ENCODE data around the gene MACROD2.

MACROD2 gene

DNA sequence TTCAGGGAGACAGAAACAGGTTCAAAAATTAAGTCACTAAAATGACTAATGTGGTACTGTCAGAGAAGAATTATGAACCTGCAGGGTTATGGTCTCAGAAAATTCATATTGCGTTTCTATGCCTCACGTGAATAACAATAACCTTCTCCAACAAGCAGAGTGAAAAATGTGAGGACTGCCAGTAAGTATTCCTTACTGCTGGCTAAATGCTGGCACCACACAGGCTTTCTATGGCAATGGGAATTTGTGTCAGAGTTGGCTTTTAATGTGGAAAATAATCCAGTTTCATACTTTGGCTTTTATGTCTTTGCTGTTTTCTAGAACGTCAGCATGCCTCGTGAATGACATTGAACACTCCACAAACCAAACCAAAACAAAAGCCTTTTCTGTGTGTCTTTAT, 1922.0 kb downstream of the MACROD2 start:
- Histone ChIP-seq H3K36me3 (peaks cover 44% of the 10 kb centered on the region), H3K27ac (no peak overlapping the region), H3K9me3 (peaks cover 36% of the 10 kb centered on the region), H4K20me1 (peaks cover 5% of the 10 kb centered on the region; the same call in 1 of the 2 replicates), H3K4me2 (no peak overlapping the region), H3K27me3 (no peaks in the 10 kb centered on the region), H3K4me1 (peaks cover 51% of the 10 kb centered on the region), H3K9ac (no peak overlapping the region), H3K4me3 (no peak overlapping the region)
- no peak for TF ChIP-seq Cebpa-rat (IDR thresholded peaks at IDR 0.05)

DNA sequence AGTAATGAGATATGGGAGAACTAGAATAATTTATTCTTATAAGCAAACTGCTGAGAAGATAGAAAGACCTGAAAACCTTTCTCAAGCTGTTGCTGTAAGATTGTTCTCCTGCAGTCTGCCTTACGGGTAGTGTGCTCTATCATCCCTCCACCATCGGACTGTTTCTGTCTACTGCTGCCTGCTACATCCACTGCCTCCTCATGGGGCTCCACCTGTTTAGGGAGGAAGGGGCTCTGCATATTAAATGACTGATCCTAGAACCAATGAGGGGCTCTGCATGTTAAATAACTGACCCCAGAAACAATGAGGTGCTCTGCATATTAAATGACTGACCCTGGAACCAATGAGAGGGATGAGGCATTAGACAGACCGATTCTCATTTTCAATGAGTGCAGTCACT, 1923.3 kb downstream of the MACROD2 start:
- H3K4me2 ChIP-seq: peak overlapping the region; percentile 83

DNA sequence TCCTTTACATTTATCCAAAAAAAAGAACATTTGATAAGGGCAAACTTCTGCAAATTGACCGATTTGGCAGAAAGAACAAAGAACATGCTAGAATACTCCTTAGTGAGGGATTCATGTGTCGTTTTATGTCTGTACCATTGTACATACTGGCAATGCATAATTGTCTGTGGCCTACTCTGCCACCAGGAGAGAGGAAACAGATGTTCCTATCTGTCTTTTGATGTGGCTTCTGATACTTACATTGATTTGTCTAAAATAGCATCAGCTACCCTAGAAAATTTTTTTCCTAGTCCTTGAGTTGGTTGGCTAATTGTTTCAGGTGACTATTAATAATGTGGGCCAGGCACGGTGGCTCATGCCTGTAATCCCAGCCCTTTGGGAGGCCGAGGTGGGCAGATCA, 1923.8 kb downstream of the MACROD2 start:
- no peak for TF ChIP-seq Cebpa-rat (IDR thresholded peaks at IDR 0.05)
- H3K4me1 ChIP-seq: peaks cover 67% of the 10 kb centered on the region
- H3K4me3 ChIP-seq: peak overlapping the region; percentile 66
- H4K20me1 ChIP-seq: no peaks in the 10 kb centered on the region; the same call in 1 of the 2 replicates
- H3K27ac ChIP-seq: peak overlapping the region; percentile 71
- H3K9me3 ChIP-seq: peaks cover 34% of the 10 kb centered on the region
- no peaks in the 10 kb centered on the region for H3K27me3 ChIP-seq
- H3K36me3 ChIP-seq: peaks cover 37% of the 10 kb centered on the region
- peak overlapping the region; percentile 27; the same call in 1 of the 2 replicates for H3K9ac ChIP-seq
- peak overlapping the region; percentile 83 for H3K4me2 ChIP-seq

More for the DNA sequence above, 1923.3 kb downstream of the MACROD2 start:
- peaks cover 34% of the 10 kb centered on the region for H3K9me3 ChIP-seq
- H3K4me1 ChIP-seq: peaks cover 64% of the 10 kb centered on the region
- peak overlapping the region; percentile 66; the same call in 1 of the 2 replicates for H3K4me3 ChIP-seq
- H3K27me3 ChIP-seq: no peaks in the 10 kb centered on the region
- peak overlapping the region; percentile 27; the same call in 1 of the 2 replicates for H3K9ac ChIP-seq
- TF ChIP-seq Cebpa-rat (IDR thresholded peaks at IDR 0.05): no peak
- no peaks in the 10 kb centered on the region; the same call in 1 of the 2 replicates for H4K20me1 ChIP-seq
- H3K27ac ChIP-seq: peak overlapping the region; percentile 71
- H3K36me3 ChIP-seq: peaks cover 38% of the 10 kb centered on the region

DNA sequence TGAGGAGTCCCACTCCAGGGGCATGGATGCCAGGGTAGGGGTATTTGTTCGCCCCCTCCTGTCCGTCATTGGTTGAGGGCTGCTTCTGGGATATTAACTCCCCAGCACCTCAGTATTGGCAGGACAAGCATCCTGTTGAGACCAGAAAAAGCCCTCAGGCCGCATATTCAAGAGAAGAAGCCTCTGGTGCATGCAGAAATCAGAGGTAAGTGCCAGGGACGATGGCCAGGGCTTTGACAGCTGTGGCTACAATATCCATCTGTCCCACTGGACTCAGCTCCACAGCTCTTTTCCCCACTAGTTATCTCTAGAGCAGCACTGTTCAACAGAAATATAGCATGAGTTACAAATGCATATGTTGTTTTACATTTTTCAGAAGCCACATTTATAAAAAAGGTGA, 1926.6 kb downstream of the MACROD2 start:
- H3K9ac ChIP-seq: peak overlapping the region; percentile 76

DNA sequence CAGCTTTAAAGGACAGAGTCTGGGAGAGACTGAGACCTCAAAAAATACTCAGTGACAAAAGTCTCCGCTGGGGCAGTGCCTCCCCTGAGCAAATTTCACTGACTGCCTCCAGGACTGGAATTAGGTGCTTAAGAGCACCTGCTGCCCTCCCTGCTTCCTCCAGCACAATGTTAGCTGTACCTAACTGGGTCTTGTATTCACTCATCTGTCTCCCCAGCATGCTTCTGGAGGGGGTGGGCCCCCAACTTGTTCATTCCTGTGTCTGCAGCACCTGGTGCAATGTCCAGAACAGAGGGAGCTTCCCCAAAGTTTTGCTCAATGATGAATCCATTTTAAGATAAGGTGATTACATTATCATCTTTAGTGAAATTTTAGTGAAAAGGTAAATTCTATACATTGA, 1927.2 kb downstream of the MACROD2 start:
- peak overlapping the region; percentile 66 for H3K4me3 ChIP-seq
- peak overlapping the region; percentile 76 for H3K9ac ChIP-seq
- 0 out of 2 replicates have a peak, but pooled peaks cover 4% of the 10 kb centered on the region for H3K36me3 ChIP-seq
- H3K27ac ChIP-seq: peak overlapping the region; percentile 71
- H3K27me3 ChIP-seq: no peaks in the 10 kb centered on the region
- peaks cover 63% of the 10 kb centered on the region for H3K4me1 ChIP-seq
- H3K4me2 ChIP-seq: peak overlapping the region; percentile 83
- no peak for TF ChIP-seq Cebpa-rat (IDR thresholded peaks at IDR 0.05)
- no peaks in the 10 kb centered on the region for H4K20me1 ChIP-seq
- peaks cover 24% of the 10 kb centered on the region; the same call in 1 of the 2 replicates for H3K9me3 ChIP-seq

More for the DNA sequence above, 1926.6 kb downstream of the MACROD2 start:
- no peak for TF ChIP-seq Cebpa-rat (IDR thresholded peaks at IDR 0.05)
- Histone ChIP-seq H3K4me3 (peak overlapping the region; percentile 66), H3K4me2 (peak overlapping the region; percentile 83), H4K20me1 (no peaks in the 10 kb centered on the region), H3K9me3 (peaks cover 25% of the 10 kb centered on the region), H3K27ac (peak overlapping the region; percentile 71), H3K4me1 (peaks cover 67% of the 10 kb centered on the region), H3K36me3 (peaks cover 9% of the 10 kb centered on the region; the same call in 1 of the 2 replicates), H3K27me3 (no peaks in the 10 kb centered on the region)

DNA sequence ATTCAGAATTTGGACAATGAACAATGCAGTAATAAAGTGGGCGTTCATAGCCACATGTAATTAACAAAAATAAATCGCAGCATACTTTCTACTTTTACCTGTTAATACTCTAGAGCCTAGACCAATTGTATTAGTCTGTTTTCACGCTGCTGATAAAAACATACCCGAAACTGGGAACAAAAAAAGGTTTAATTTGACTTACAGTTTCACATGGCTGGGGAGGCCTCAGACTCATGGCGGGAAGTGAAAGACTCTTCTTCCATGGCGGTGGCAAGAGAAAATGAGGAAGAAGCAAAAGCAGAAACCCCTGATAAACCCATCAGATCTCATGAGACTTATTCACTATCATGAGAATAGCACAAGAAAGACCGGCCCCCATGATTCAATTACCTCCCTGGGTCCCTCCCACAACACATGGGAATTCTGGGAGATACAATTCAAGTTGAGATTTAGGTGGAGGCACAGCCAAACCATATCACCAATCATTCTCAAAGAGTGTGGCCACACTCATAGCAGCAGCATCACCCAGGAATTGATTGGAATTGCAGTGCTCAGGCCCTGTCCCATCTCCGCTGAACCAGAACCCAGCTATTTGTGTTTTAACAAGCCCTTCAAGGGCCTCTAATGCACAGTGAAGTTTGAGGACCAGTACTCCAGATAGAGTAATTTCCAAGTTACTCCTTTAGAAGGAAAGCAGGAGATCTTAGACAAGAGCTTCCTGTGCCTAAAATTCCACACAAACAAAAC, 1927.9 kb downstream of the MACROD2 start:
- peak overlapping the region; percentile 71 for H3K27ac ChIP-seq
- H3K4me1 ChIP-seq: peaks cover 57% of the 10 kb centered on the region
- TF ChIP-seq Cebpa-rat (IDR thresholded peaks at IDR 0.05): no peak
- no peaks in the 10 kb centered on the region for H3K27me3 ChIP-seq
- no peaks in the 10 kb centered on the region for H4K20me1 ChIP-seq
- H3K4me3 ChIP-seq: peak overlapping the region; percentile 66
- H3K4me2 ChIP-seq: peak overlapping the region; percentile 83
- peak overlapping the region; percentile 76 for H3K9ac ChIP-seq
- 0 out of 2 replicates have a peak, but pooled peaks cover 4% of the 10 kb centered on the region for H3K36me3 ChIP-seq
- peaks cover 24% of the 10 kb centered on the region; the same call in 1 of the 2 replicates for H3K9me3 ChIP-seq

DNA sequence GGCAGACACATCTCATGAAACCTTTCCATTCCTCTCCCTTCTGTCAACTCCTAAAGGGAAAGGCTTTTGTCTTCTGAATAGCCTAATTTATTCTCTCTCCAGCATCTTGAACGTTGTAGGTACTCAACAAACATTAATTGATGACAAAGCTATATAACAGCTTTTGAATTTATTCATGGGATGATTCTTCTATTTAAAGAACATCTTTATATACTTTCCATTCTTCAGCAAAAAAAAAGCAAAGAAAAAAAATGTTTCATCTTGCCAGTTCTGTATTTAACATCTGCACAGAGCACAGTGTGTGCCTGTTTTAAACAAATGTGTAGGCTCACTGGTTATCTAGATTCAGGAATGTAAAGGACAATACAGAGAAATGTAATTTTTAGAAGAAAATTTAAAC, 1929.2 kb downstream of the MACROD2 start:
- Histone ChIP-seq H3K9me3 (peaks cover 33% of the 10 kb centered on the region; the same call in 1 of the 2 replicates), H3K27ac (no peak overlapping the region), H3K4me3 (no peak overlapping the region), H3K9ac (no peak overlapping the region), H4K20me1 (no peaks in the 10 kb centered on the region), H3K4me1 (peaks cover 46% of the 10 kb centered on the region), H3K36me3 (0 out of 2 replicates have a peak, but pooled peaks cover 4% of the 10 kb centered on the region), H3K27me3 (no peaks in the 10 kb centered on the region), H3K4me2 (no peak overlapping the region)
- no peak for TF ChIP-seq Cebpa-rat (IDR thresholded peaks at IDR 0.05)

DNA sequence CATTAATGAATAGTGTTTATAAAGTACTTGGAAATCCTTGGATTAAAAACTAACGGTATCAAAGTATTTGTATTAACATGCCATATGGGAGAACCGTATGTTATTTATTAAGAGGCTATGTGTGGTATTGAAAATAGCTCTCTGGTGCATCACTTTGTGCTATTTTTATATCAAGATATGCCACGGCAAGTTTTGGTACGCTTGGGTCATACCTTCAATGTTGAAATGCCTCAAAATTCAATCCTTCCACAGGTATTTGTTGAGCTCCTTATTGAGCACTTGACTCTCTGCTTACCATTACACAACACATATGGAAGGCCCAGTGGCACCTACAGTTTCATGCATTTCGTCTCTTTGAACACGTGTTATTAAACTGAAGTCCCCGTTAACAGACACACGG, 1930.1 kb downstream of the MACROD2 start:
- no peak overlapping the region for H3K9ac ChIP-seq
- peaks cover 33% of the 10 kb centered on the region; the same call in 1 of the 2 replicates for H3K9me3 ChIP-seq
- H3K4me3 ChIP-seq: no peak overlapping the region
- no peaks in the 10 kb centered on the region for H4K20me1 ChIP-seq
- H3K27ac ChIP-seq: no peak overlapping the region
- H3K4me2 ChIP-seq: no peak overlapping the region
- TF ChIP-seq Cebpa-rat (IDR thresholded peaks at IDR 0.05): no peak
- no peaks in the 10 kb centered on the region for H3K27me3 ChIP-seq
- H3K4me1 ChIP-seq: peaks cover 46% of the 10 kb centered on the region
- 0 out of 2 replicates have a peak, but pooled peaks cover 4% of the 10 kb centered on the region for H3K36me3 ChIP-seq

DNA sequence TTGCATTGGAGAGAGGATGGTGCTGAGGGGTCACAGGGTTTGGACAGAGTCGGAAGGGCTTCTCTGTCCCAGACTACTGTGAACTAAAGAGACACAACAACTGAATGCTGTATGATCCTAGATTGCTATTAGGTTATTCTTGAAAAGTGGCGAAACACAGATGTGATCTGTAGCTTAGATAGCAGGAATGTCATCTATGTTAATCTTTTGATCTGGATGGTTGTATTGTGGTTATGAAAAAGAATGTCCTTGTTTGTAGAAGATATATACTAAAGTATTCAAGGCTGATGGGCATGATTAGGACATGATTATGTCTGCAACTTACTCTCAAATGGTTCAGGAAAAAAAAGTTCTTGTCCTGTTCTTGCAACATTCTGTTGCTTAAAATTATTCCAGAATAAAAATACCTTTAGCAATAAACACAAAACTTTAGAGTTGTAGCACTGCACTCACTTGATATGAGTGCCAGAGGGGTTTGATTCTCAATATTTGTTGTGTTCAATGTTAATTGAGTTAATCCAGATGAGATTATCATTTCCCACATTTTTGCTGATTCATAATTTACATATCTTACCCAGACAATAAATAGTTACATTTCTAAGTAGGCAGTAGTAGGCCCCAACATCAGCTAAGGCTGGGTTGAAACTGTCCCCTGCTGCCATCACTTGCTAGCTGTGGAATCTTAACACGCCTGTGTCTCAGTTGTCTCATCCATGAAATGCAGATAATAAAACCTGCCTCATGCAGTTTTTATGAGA, 1932.8 kb downstream of the MACROD2 start:
- no peak overlapping the region for H3K4me3 ChIP-seq
- no peak overlapping the region for H3K27ac ChIP-seq
- H4K20me1 ChIP-seq: no peaks in the 10 kb centered on the region
- TF ChIP-seq Cebpa-rat (IDR thresholded peaks at IDR 0.05): no peak
- no peak overlapping the region for H3K9ac ChIP-seq
- H3K9me3 ChIP-seq: peaks cover 35% of the 10 kb centered on the region
- H3K4me2 ChIP-seq: no peak overlapping the region
- H3K27me3 ChIP-seq: no peaks in the 10 kb centered on the region
- H3K4me1 ChIP-seq: peaks cover 35% of the 10 kb centered on the region
- no peaks in the 10 kb centered on the region for H3K36me3 ChIP-seq

Data from BLaER1 (cell line).